ENCODE measurements around the gene CLPTM1.

CLPTM1 gene

DNA sequence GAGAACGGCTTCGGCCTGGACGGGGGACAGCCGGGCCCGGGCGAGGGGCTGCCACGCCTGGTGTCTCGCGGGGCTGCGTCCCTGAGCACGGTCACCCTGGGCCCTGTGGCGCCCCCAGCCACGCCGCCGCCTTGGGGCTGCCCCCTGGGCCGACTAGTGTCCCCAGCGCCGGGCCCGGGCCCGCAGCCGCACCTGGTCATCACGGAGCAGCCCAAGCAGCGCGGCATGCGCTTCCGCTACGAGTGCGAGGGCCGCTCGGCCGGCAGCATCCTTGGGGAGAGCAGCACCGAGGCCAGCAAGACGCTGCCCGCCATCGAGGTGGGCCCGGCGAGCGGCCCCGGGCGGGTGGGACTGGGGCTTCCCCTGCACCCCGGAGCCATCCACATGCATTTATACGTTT, 56.8 kb downstream of the CLPTM1 start:
- H3K27me3 ChIP-seq (ENCODE audit: low read length): no peaks in the 10 kb centered on the region
- peaks cover 46% of the 10 kb centered on the region for H3F3A ChIP-seq (ENCODE audit: insufficient read depth)
- peaks cover 10% of the 10 kb centered on the region for H3K36me3 ChIP-seq (ENCODE audit: low read length)
- no peak overlapping the region for H2AFZ ChIP-seq (ENCODE audit: low read depth, low read length, severe bottlenecking)
- H3K79me2 ChIP-seq (ENCODE audit: insufficient read depth, low read length): 0 out of 2 replicates have a peak, but pooled peaks cover 2% of the 10 kb centered on the region
- no peak overlapping the region for H3K4me3 ChIP-seq (ENCODE audit: insufficient read depth, low read length, poor library complexity, severe bottlenecking)
- H3K9me3 ChIP-seq (ENCODE audit: insufficient read depth, low read length): no peaks in the 10 kb centered on the region
- H3K9ac ChIP-seq (ENCODE audit: low read length): no peak overlapping the region
- H4K20me1 ChIP-seq (ENCODE audit: low read depth, low read length): no peaks in the 10 kb centered on the region
- H3K4me2 ChIP-seq (ENCODE audit: low read depth, low read length, poor library complexity, severe bottlenecking): no peak overlapping the region
- no peaks in the 10 kb centered on the region for H3K9me2 ChIP-seq (replicated peaks; ENCODE audit: insufficient read depth, low read length)
- H3K27ac ChIP-seq (ENCODE audit: low read depth, low read length): no peak overlapping the region
- TF ChIP-seq, protein P1, sequence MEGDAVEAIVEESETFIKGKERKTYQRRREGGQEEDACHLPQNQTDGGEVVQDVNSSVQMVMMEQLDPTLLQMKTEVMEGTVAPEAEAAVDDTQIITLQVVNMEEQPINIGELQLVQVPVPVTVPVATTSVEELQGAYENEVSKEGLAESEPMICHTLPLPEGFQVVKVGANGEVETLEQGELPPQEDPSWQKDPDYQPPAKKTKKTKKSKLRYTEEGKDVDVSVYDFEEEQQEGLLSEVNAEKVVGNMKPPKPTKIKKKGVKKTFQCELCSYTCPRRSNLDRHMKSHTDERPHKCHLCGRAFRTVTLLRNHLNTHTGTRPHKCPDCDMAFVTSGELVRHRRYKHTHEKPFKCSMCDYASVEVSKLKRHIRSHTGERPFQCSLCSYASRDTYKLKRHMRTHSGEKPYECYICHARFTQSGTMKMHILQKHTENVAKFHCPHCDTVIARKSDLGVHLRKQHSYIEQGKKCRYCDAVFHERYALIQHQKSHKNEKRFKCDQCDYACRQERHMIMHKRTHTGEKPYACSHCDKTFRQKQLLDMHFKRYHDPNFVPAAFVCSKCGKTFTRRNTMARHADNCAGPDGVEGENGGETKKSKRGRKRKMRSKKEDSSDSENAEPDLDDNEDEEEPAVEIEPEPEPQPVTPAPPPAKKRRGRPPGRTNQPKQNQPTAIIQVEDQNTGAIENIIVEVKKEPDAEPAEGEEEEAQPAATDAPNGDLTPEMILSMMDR (IDR thresholded peaks at IDR 0.05; ENCODE audit: insufficient read depth, low read length, poor library complexity, severe bottlenecking): no peak
- TF ChIP-seq EZH2phosphoT487 (conservative IDR thresholded peaks at IDR 0.05; ENCODE audit: low read length): no peak

DNA sequence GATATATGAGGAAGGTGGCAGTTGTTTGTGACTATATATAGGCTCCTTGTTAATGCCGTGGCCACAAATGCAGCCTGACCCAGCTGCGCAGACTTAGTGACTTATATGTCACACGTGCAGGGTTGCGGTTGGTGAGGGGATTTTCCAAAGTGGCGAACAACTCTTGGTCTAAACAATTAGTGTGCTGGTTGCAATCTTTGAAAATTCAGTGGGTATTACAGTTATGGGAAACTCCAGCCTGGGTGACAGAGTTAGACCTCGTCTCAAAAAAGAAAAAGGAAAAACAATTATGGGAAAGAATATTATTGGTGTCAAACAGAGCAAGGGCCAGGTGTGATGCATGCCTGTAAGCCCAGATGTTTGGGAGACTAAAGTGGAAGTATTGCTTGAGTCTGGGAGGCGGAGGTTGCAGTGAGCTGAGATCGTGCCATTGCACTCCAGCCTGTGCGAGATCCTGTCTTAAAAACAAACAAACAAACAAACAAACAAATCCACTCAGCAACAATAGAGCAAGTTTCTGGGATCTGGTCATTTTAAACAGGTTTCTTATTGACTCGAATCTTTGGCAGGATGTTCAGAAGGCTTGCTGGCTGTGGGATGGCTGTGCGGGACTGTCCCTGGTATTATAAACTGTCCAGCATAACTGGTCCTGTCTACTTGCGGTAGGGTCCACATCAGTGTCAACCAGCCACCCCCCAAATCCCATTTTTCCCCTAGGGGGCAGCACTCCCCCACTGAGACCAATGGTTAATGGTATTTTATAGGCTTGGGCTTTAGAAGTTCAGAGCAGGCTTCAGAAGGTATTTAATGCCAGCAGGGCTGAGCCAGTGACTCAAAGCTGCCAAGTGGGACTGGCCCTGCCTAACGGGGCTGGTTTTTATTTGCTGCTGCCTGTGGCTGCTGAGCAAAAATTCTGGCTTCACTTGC, 61.5 kb downstream of the CLPTM1 start:
- no peaks in the 10 kb centered on the region; the same call in 1 of the 2 replicates for H3K79me2 ChIP-seq (ENCODE audit: insufficient read depth, low read length)
- H3K9ac ChIP-seq (ENCODE audit: low read length): peak overlapping the region; percentile 51
- H3K36me3 ChIP-seq (ENCODE audit: low read length): peaks cover 7% of the 10 kb centered on the region; the same call in 1 of the 2 replicates
- peak overlapping the region; percentile 98 for H3K27ac ChIP-seq (ENCODE audit: low read depth, low read length)
- no peak overlapping the region for H2AFZ ChIP-seq (ENCODE audit: low read depth, low read length, severe bottlenecking)
- no peaks in the 10 kb centered on the region for H3K27me3 ChIP-seq (ENCODE audit: low read length)
- H3F3A ChIP-seq (ENCODE audit: insufficient read depth): peaks cover 60% of the 10 kb centered on the region
- H3K9me3 ChIP-seq (ENCODE audit: insufficient read depth, low read length): no peaks in the 10 kb centered on the region
- H3K4me2 ChIP-seq (ENCODE audit: low read depth, low read length, poor library complexity, severe bottlenecking): peak overlapping the region; percentile 70
- H3K4me3 ChIP-seq (ENCODE audit: insufficient read depth, low read length, poor library complexity, severe bottlenecking): peak overlapping the region; percentile 32
- no peaks in the 10 kb centered on the region for H4K20me1 ChIP-seq (ENCODE audit: low read depth, low read length)
- H3K9me2 ChIP-seq (replicated peaks; ENCODE audit: insufficient read depth, low read length): no peaks in the 10 kb centered on the region
- TF ChIP-seq EZH2phosphoT487 (conservative IDR thresholded peaks at IDR 0.05; ENCODE audit: low read length): no peak
- TF ChIP-seq, protein P1 (IDR thresholded peaks at IDR 0.05; ENCODE audit: insufficient read depth, low read length, poor library complexity, severe bottlenecking): peak; percentile 85

- Histone ChIP-seq H3F3A (ENCODE audit: insufficient read depth) (peaks cover 43% of the 10 kb centered on the region), H3K27ac (ENCODE audit: low read depth, low read length) (peak overlapping the region; percentile 98), H4K20me1 (ENCODE audit: low read depth, low read length) (no peaks in the 10 kb centered on the region), H3K9me3 (ENCODE audit: insufficient read depth, low read length) (no peaks in the 10 kb centered on the region), H3K9ac (ENCODE audit: low read length) (no peak overlapping the region), H3K36me3 (ENCODE audit: low read length) (peaks cover 7% of the 10 kb centered on the region; the same call in 1 of the 2 replicates), H3K4me3 (ENCODE audit: insufficient read depth, low read length, poor library complexity, severe bottlenecking) (no peak overlapping the region), H3K27me3 (ENCODE audit: low read length) (no peaks in the 10 kb centered on the region), H2AFZ (ENCODE audit: low read depth, low read length, severe bottlenecking) (no peak overlapping the region), H3K79me2 (ENCODE audit: insufficient read depth, low read length) (no peaks in the 10 kb centered on the region; the same call in 1 of the 2 replicates), H3K4me2 (ENCODE audit: low read depth, low read length, poor library complexity, severe bottlenecking) (no peak overlapping the region), H3K9me2 (replicated peaks; ENCODE audit: insufficient read depth, low read length) (no peaks in the 10 kb centered on the region)
- no peak for TF ChIP-seq EZH2phosphoT487 (conservative IDR thresholded peaks at IDR 0.05; ENCODE audit: low read length)
- TF ChIP-seq, protein P1 (IDR thresholded peaks at IDR 0.05; ENCODE audit: insufficient read depth, low read length, poor library complexity, severe bottlenecking): no peak
Measured at GRCh38 chr19:45019187-45019586, 64.0 kb downstream of the CLPTM1 start.

Measured in SU-DHL-6 (cell line).